IPS DF 19.7 (cell line): ENCODE data around the gene ANKRD40.
"Not testable (repeated sequence)": the region's sequence is repeated elsewhere in the genome, so short reads cannot be mapped to it uniquely, and the experiment has no call there.

Experiments
- DNase-seq: peaks from one replicate; pipeline ENCODE4 v3.0.0-alpha.2; 2013; ENCODE audit warnings: low read depth, low spot score

The ANKRD40 gene, protein sequence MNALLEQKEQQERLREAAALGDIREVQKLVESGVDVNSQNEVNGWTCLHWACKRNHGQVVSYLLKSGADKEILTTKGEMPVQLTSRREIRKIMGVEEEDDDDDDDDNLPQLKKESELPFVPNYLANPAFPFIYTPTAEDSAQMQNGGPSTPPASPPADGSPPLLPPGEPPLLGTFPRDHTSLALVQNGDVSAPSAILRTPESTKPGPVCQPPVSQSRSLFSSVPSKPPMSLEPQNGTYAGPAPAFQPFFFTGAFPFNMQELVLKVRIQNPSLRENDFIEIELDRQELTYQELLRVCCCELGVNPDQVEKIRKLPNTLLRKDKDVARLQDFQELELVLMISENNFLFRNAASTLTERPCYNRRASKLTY

GRCh38 chr17:50707289-50708049, at the start of gene ANKRD40:
ANKRD40 (minus strand) TSS chr17:50707914; CDS start chr17:50707654, 260 bp downstream.
- no peak for DNase-seq

DNA sequence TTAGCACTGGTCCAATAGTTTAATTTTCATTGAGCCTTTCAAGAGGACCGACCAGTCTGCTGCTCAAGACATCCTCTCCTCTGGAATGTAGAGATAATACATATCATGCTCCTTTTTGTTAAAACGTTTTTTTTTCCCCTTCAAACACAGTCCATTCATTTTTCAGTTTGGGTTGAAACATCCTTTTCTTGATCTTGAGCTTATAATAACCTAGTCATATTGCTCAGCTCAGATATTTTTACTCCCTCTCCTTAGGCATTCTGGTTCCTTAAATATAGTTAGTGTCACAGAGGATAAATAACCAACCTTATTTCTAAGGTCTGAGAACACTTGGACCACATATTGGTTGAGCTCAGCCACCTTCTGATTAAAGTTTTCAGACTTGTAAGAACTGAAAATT, 46.8 kb upstream of the ANKRD40 start:
- no peak for DNase-seq

DNA sequence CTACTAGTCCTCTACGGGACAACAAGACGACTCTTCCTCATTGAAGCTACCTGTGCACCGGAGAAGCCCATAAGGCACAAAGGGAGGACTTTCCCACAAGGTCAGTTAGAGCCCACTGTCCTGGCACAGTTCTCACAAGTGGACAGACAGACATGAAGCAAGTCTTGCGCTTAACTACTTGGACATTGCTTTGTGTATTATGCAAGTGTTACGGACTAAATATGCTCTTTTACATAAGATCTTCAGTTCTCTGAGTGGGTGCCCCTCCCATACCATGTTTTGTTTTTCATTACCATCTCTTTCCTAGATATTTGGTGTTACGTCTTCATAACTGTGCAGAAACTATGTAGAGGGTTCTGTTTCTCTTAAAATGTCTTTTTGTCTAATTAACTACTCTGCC, 41.5 kb upstream of the ANKRD40 start:
- DNase-seq: no peak

DNA sequence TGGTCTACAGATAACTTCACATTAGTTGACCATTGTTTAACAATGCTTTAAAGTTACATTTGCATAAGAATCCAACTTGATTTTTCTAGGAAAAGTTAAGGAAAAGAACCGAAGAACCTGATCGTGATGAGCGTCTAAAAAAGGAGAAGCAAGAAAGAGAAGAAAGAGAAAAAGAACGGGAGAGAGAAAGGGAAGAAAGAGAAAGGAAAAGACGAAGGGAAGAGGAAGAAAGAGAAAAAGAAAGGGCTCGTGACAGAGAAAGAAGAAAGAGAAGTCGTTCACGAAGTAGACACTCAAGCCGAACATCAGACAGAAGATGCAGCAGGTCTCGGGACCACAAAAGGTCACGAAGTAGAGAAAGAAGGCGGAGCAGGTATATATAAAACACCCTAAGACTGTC, 37.9 kb upstream of the ANKRD40 start:
- no peak for DNase-seq

GRCh38 chr17:50739098-50739497, 31.4 kb upstream of the ANKRD40 start:
- no peak for DNase-seq

DNA sequence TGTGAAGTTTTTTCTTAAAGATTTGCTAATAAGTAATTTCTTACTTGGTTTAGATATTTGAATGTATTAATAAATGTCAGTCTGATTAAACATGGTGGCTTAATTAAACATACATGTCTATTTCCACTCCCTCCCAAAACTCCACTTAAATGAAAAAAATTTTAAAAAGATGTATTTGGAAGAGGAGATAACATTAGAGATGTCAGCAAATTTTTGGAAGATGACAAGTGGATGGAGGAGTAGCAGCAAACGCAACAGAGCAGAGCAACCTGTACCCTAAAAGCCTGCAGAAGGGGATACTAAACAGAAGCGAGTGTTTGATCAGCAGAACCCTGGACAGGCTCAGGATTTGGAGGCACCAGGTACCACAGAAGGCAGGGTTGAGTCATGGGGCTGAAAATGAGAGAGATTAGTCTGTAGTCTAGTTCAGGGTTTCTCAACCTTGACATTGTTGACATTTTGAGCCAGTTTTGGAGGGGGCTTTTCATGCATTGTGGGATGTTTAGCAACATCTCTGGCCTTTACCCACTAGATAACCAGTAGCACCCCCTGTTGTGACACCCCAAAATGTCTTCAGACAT, 29.5 kb upstream of the ANKRD40 start:
- no peak for DNase-seq

DNA sequence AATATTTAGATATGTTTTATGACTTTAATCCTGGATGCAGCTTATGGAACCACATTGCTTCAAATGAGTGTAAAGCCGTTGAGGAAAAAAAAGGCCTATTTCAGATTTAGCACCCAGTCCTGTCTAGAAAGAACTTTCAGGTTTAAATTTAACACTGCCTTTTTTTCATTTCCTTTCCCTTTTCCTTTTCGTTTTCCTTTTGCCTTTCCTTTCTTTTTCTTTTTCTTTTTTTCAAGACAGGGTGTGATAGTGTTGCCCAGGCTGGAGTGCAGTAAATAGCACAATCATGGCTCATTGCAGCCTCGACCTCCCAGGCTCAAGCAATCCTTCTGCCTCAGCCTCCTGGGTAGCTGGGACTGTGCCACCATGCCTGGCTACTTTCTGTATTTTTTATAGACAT, 27.6 kb upstream of the ANKRD40 start:
- no peak for DNase-seq

- DNase-seq: no peak
These were observed 24.1 kb upstream of the ANKRD40 start for GRCh38 chr17:50731575-50732460.

DNA sequence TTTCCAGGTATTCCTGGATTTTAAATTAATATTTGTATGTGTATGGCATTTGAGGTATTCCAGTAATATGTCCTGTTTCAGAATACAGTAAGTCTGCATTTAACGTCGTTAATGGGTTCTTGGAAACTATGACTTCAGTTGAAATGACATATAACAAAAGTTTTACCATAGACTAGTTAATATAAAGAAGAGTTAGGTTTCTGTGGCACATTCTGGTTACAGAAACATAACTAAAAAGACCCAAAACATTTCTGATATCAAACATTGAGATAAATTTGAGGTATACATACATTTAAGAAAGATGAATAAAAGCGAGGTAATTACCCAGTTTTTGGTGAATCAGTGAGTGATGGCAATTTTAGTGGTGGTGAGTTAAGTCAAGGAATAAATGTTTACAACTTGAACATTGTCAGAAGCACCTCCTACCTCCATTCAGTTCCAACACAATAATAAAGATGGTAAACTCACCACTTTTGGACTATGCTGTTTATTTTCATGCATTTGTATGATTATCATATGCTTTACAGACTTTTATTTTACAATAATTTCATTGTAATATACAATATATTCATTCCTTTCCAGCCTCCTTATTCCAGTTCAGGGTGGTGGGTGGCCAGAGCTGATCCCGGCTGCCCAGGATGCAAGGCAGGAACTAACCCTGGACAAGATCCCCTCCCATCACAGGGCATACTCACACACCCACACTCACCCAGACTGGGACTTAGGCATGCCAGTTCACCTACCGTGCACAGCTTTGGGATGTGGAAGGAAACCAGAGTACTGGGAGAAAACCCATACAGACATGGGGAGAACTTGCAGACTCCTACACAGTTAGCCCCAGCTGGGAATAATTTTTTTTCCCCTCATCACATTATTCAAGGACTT, 21.4 kb upstream of the ANKRD40 start:
- DNase-seq: no peak

- no peak for DNase-seq
These were observed 20.4 kb upstream of the ANKRD40 start for GRCh38 chr17:50728112-50728429.

GRCh38 chr17:50725769-50726655, 18.3 kb upstream of the ANKRD40 start:
- DNase-seq: no peak

DNA sequence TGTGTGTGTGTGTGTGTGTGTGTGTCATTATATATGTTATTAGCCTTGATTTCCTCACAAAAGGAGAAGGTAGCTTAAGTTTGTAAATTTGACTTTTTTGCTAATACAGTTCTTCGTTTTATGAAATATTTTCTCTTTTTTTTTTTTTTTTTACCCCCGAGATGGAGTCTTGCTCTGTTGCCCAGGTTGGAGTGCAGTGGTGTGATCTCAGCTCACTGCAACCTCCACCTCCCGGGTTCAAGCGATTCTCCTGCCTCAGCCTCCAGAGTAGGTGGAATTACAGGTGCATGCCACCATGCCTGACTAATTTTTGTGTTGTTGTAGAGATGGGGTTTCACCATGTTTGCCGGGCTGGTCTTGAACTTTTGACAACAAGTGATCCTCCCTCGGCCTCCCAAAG, 16.9 kb upstream of the ANKRD40 start:
- DNase-seq: not testable (repeated sequence)

- DNase-seq: no peak
These were observed 15.0 kb upstream of the ANKRD40 start for GRCh38 chr17:50722746-50723145.

DNA sequence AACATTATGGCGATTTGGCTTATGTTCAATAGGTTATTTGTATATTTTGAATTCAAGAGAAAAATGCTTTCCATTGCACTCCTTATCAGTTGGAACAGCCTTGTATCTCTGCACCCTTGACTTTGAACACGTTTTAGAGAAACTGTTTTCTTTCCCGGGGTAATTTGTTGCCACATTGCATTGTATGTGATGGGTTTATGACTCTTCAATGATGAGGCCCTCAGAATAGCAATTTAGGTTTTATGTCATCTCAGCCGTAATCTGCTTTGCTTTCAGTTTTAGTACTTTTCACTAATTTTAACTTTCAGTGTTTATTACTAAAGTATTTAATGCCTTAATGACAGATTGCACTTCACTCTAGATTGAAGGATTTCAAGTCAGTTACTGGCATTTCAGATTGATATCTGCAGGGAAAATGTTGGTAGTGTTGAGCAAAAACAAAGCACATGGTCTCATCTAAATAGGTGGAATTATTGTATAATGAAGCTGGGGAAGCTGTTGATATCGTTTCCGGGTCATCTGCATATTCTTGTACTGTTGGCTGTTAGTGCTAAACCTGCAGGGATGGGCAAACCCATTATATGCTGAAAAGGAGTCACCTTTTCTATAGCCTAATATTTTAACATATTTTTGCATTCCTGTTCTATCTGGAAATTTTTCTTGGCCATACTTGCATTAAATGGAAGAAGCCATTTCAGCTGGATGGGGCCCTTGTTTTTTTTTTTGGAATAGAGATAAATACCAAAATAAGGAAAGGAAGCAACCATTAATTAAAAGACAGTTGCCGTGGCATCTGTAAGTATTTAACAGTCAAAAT, 13.7 kb upstream of the ANKRD40 start:
- DNase-seq: no peak

- no peak for DNase-seq
These were observed 12.4 kb upstream of the ANKRD40 start for GRCh38 chr17:50719924-50720794.

DNA sequence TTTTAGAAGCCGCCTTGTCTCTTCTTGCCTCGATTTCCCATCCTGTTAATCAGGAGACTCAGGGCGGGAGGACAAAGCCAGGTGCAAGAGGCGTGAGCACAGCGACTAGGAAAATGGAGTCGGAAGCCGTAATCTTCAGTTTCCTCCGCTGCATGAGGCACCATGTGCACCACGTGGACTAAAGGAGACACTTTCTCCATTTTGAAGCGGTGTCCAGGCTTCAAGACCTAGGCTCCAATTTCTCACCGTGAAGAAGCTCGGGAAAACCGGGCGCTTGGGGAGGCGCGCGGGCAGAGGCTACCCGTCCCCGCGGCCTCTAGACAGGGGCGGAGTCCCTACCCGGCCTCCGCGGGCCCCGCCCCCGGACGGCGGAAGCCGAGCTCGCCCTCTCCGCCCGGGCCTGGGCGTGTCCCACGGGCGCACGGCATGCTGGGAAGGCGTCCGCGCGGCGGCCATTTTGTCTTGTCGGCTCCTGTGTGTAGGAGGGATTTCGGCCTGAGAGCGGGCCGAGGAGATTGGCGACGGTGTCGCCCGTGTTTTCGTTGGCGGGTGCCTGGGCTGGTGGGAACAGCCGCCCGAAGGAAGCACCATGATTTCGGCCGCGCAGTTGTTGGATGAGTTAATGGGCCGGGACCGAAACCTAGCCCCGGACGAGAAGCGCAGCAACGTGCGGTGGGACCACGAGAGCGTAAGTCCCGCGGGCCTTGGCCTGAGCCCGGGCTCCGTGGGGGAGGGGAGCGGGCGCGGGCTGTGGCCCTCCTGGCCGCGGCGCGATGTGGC, 11.6 kb upstream of the ANKRD40 start, which contains the start of gene LUC7L3:
Gene LUC7L3 (plus strand): TSS at position 460 of the 780 bp plus-strand sequence. CDS start 130 bp downstream, at position 590.
- no peak for DNase-seq

GRCh38 chr17:50715471-50715870, 7.8 kb upstream of the ANKRD40 start:
- DNase-seq: no peak
